HepG2 (cell line): Measurements from ENCODE around the gene C9orf50. TPM values are rescaled to one million over a fixed set of nuclear protein-coding genes. Genes with fewer than 3 reads are reported as not detected.

ENCODE experiments used
- BCL3 ChIP-seq: sonication (generic); formaldehyde crosslinking; IDR thresholded peaks from 2 replicates; pipeline ENCODE4 v1.5.1; 2020; ENCODE audit warnings: mild to moderate bottlenecking, missing genetic modification reagents, moderate library complexity
- CERS6 ChIP-seq: sonication (generic); formaldehyde crosslinking; IDR thresholded peaks from 2 replicates; pipeline ENCODE4 v1.5.0; 2020; ENCODE audit warnings: missing genetic modification reagents
- CHCHD3 ChIP-seq: sonication (generic); formaldehyde crosslinking; IDR thresholded peaks from 2 replicates; pipeline ENCODE4 v1.8.0; 2022; ENCODE audit warnings: mild to moderate bottlenecking, missing genetic modification reagents, moderate library complexity
- KAT7 ChIP-seq: IDR thresholded peaks from 2 replicates; pipeline ENCODE4 v1.6.1; 2018; ENCODE audit warnings: borderline replicate concordance, missing compliant biosample characterization
- MED13 ChIP-seq: sonication (generic); formaldehyde crosslinking; IDR thresholded peaks from 2 replicates; pipeline ENCODE4 v1.5.0; 2020; ENCODE audit warnings: missing genetic modification reagents
- NCOA1 ChIP-seq: sonication (generic); formaldehyde crosslinking; IDR thresholded peaks from 2 replicates; pipeline ENCODE4 v1.9.0; 2021; ENCODE audit warnings: missing genetic modification reagents
- NPAS2 ChIP-seq: sonication (generic); formaldehyde crosslinking; IDR thresholded peaks from 2 replicates; pipeline ENCODE4 v1.8.0; 2022; ENCODE audit warnings: mild to moderate bottlenecking, missing genetic modification reagents, borderline replicate concordance
- NR2C2 ChIP-seq: sonication (generic); formaldehyde crosslinking; IDR thresholded peaks from 2 replicates; pipeline ENCODE4 v1.4.0; 2020; ENCODE audit warnings: missing genetic modification reagents, mild to moderate bottlenecking, moderate library complexity, borderline replicate concordance
- PCBP1 ChIP-seq: fragments of 200-400 bp; formaldehyde crosslinking; IDR thresholded peaks from 2 replicates; pipeline ENCODE4 v1.6.1; 2017; ENCODE audit warnings: mild to moderate bottlenecking, low read depth, low read length, borderline replicate concordance
- SNAI1 ChIP-seq: sonication (generic); formaldehyde crosslinking; IDR thresholded peaks from 2 replicates; pipeline ENCODE4 v1.5.0; 2020; ENCODE audit warnings: mild to moderate bottlenecking, missing genetic modification reagents, borderline replicate concordance
- SP1 ChIP-seq, 2 experiments: fragments of 450-650 bp in 1 of 2; sonication (generic) in 1 of 2; formaldehyde crosslinking in 1 of 2; IDR thresholded peaks; 2 replicates each; pipeline versions ENCODE4 v1.4.0 to v1.6.1; 2016 to 2020; ENCODE audit warnings: missing genetic modification reagents in 1 of 2
- ZFP62 ChIP-seq: sonication (generic); formaldehyde crosslinking; IDR thresholded peaks from 2 replicates; pipeline ENCODE4 v1.4.0; 2020; ENCODE audit warnings: missing genetic modification reagents
- ZMAT3 ChIP-seq: sonication (generic); formaldehyde crosslinking; conservative IDR thresholded peaks from 2 replicates; pipeline ENCODE4 v1.7.0; 2021; ENCODE audit warnings: missing genetic modification reagents
- ZNF207 ChIP-seq: fragments of 450-650 bp; IDR thresholded peaks from 2 replicates; pipeline ENCODE4 v1.6.1; 2016; ENCODE audit warnings: antibody characterized with exemption, borderline replicate concordance
- ZNF33B ChIP-seq: sonication (generic); formaldehyde crosslinking; IDR thresholded peaks from 2 replicates; pipeline ENCODE4 v1.5.1; 2020; ENCODE audit warnings: mild to moderate bottlenecking, missing genetic modification reagents
- ZNF460 ChIP-seq: sonication (generic); formaldehyde crosslinking; IDR thresholded peaks from 2 replicates; pipeline ENCODE4 v1.5.1; 2020; ENCODE audit warnings: missing genetic modification reagents, mild to moderate bottlenecking, borderline replicate concordance
- ZNF510 ChIP-seq: sonication (generic); formaldehyde crosslinking; IDR thresholded peaks from 2 replicates; pipeline ENCODE4 v1.4.0; 2020; ENCODE audit warnings: low read depth, mild to moderate bottlenecking, missing genetic modification reagents
- ZNF567 ChIP-seq: sonication (generic); formaldehyde crosslinking; IDR thresholded peaks from 2 replicates; pipeline ENCODE4 v1.8.1; 2023; ENCODE audit warnings: mild to moderate bottlenecking, missing genetic modification reagents, borderline replicate concordance
- ZNF639 ChIP-seq: conservative IDR thresholded peaks from 2 replicates; pipeline ENCODE4 v1.6.1; 2018; ENCODE audit warnings: missing genetic modification reagents
- ZNF710 ChIP-seq: sonication (generic); formaldehyde crosslinking; IDR thresholded peaks from 2 replicates; pipeline ENCODE4 v1.5.0; 2020; ENCODE audit warnings: mild to moderate bottlenecking, missing genetic modification reagents, borderline replicate concordance
- ZSCAN20 ChIP-seq: sonication (generic); formaldehyde crosslinking; IDR thresholded peaks from 2 replicates; pipeline ENCODE4 v1.4.0; 2020; ENCODE audit warnings: missing genetic modification reagents, mild to moderate bottlenecking, borderline replicate concordance
- polyA plus RNA-seq, 8 experiments: library from polyadenylated mRNA; depleted of rRNA in 3 of 8; stranded (reverse) in 7 of 8; unstranded in 1 of 8; fragments of >200 nt; fragmentation: Illumina TruSeq in 4 of 8; extraction: Trizol in 4 of 8; gene quantifications; 2 replicates each; pipeline versions ENCODE4 v1.2.1 to v1.2.3, GENCODE V29; 2011 to 2016; ENCODE audit warnings: low read depth in 4 of 8, missing spikeins in 1 of 8, mixed read lengths in 1 of 8; ENCODE audit not compliant: insufficient read depth in 1 of 8
- total RNA-seq, 5 experiments: library from RNA; depleted of rRNA; stranded (reverse); fragments of >200 nt; fragmentation: Illumina TruSeq; extraction: Trizol; gene quantifications; 2 replicates each; pipeline ENCODE4 v1.2.3, GENCODE V29; 2016; ENCODE audit warnings: low read depth in 1 of 5
- TF ChIP-seq, protein P1 (sequence below): sonication (generic); formaldehyde crosslinking; IDR thresholded peaks from 2 replicates; pipeline ENCODE4 v1.4.0; 2020; ENCODE audit warnings: low read depth, mild to moderate bottlenecking, missing genetic modification reagents

C9orf50 gene
- total and polyA plus RNA-seq, 2 of the 13 experiments (the other 11 are each of a cell fraction or from before 2014, with no cell fraction given) = not detected

DNA sequence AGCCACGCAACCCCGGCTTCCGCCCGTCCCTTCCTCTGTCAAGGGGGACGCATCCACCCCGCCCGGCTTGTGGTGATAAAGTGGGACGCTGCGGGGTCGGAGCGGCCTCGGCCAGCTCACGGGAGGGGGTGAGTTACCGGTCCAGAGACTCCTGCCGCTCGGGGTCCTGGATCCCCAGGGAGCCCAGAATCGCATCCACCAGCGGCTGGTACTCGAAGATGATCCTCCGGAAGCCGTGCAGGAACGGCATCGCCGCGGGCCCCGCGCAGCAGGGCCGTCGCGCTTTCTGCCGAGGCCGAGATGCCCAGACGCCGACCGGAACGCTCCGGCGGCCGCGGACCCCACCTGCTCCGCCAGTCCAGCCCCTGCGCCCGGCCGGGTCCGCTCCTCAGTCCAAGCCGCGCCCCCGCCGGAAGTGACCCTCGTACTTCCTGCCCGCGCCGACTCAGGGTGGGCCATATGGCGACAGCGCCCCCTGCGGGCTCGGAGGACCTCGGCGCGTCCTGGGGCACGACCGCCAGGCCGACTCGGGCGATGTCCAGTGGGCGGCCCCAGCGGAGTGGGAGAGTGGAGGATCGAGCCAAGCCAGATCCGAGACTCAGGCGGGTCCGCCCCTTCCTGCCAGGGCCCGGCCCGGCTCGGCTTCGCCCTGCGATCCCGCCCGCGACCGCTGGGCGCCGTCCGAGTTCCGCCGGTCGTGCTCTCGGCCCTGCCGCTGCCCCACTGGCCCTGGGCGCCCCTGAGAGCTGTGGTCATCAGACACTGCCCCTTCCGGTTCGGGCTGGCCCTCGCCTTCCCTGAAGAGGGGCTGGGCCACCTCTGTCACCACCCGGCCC, 21.1 kb upstream of the C9orf50 start, which contains the start of gene ASB6 (continued):
- TF ChIP-seq CERS6 = no peak
- TF ChIP-seq KAT7 = peak; percentile 94; the same call in 1 of the 2 replicates
- TF ChIP-seq NR2C2 = peak; percentile 88
- peak; percentile 90 for TF ChIP-seq BCL3 (CRISPR knock-in tag)
- peak; percentile 37; the same call in 1 of the 2 replicates for TF ChIP-seq ZNF460
- TF ChIP-seq ZNF207 = no peak
- no peak for TF ChIP-seq MED13
- 0 out of 2 replicates have a peak, but pooled peaks have one; percentile 52 for TF ChIP-seq ZNF510 (CRISPR knock-in tag)
- no peak for TF ChIP-seq ZSCAN20 (CRISPR knock-in tag)
- TF ChIP-seq CHCHD3 (CRISPR knock-in tag) = peak; percentile 76
- TF ChIP-seq ZMAT3 (CRISPR knock-in tag) = peak; percentile 96
- no peak for TF ChIP-seq NPAS2 (CRISPR knock-in tag)
- TF ChIP-seq ZNF33B (CRISPR knock-in tag) = peak; percentile 89; the same call in 1 of the 2 replicates
- TF ChIP-seq NCOA1 (CRISPR knock-in tag) = no peak
- no peak for TF ChIP-seq SP1 (IDR thresholded peaks at IDR 0.05)
- peak; percentile 91 for TF ChIP-seq SP1 (CRISPR knock-in tag; IDR thresholded peaks at IDR 0.05)
- TF ChIP-seq, protein P1, sequence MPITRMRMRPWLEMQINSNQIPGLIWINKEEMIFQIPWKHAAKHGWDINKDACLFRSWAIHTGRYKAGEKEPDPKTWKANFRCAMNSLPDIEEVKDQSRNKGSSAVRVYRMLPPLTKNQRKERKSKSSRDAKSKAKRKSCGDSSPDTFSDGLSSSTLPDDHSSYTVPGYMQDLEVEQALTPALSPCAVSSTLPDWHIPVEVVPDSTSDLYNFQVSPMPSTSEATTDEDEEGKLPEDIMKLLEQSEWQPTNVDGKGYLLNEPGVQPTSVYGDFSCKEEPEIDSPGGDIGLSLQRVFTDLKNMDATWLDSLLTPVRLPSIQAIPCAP (CRISPR knock-in tag) = no peak
- TF ChIP-seq ZFP62 (CRISPR knock-in tag) = no peak
- TF ChIP-seq ZNF567 (CRISPR knock-in tag) = no peak; the same call in 1 of the 2 replicates
- no peak for TF ChIP-seq SNAI1 (CRISPR knock-in tag)
- peak; percentile 83; the same call in 1 of the 2 replicates for TF ChIP-seq ZNF710 (CRISPR knock-in tag)
- peak; percentile 88; the same call in 1 of the 2 replicates for TF ChIP-seq ZNF639 (CRISPR knock-in tag)
- no peak for TF ChIP-seq PCBP1
